Measurements from ENCODE around the gene MRPL10. TPM values are rescaled to one million over a fixed set of nuclear protein-coding genes. Genes with fewer than 3 reads are reported as not detected.

MRPL10 gene
- total and polyA plus RNA-seq, 2 of the 8 experiments (the other 6 are each of a cell fraction or from before 2014, with no cell fraction given), result 85.3 to 214 TPM

DNA sequence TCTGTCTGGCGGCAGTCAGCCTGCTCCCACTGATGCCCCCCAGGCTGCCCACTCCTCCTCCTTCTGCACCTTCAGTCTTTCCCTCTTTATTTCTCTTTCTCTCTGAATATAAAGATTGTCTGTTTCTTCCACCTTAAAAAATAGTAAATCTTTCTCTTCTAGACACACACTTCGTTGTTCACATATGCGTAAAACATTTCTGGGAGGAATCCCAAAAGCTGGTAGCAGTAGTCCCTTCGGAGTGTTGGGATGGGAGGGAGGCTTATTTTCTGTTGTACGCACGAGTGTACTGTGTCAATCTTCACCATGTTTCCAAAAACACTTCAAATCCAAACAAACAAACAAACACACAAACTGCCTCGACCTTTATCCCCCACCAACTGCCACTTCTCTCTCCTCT is 19.6 kb downstream of the MRPL10 start:
- FAIRE-seq (no peak), DNase-seq (ENCODE audit: low read depth in 1 of 2, low spot score in 2 of 2) (no peak)
- no peak for TF ChIP-seq TEAD4 (IDR thresholded peaks at IDR 0.05; ENCODE audit: low read depth, low read length)
- no peak for TF ChIP-seq YY1 (IDR thresholded peaks at IDR 0.05; ENCODE audit: low read depth, low read length)
- no peak for TF ChIP-seq MAFK (IDR thresholded peaks at IDR 0.05; ENCODE audit: low read depth, low read length)
- TF ChIP-seq HDAC2 (IDR thresholded peaks at IDR 0.05; ENCODE audit: borderline replicate concordance in 1 of 2, low read depth in 2 of 2, low read length in 2 of 2), result no peak
- TF ChIP-seq NANOG (IDR thresholded peaks at IDR 0.05; ENCODE audit: insufficient read depth, low read depth, low read length, poor library complexity, severe bottlenecking), result no peak
- no peak for TF ChIP-seq BACH1 (IDR thresholded peaks at IDR 0.05; ENCODE audit: low read length)
- TF ChIP-seq HDAC6 (IDR thresholded peaks at IDR 0.05; ENCODE audit: low read depth, low read length), result no peak

More for the DNA sequence above, 19.6 kb downstream of the MRPL10 start:
- no peak overlapping the region for H2BK5ac ChIP-seq (ENCODE audit: low read depth, low read length)
- H2AK5ac ChIP-seq (ENCODE audit: low read depth, low read length), result no peak overlapping the region
- H2AFZ ChIP-seq (ENCODE audit: low read length), result no peak overlapping the region
- no peak overlapping the region for H3K18ac ChIP-seq (ENCODE audit: extremely low read depth, low read length)
- H2BK15ac ChIP-seq (ENCODE audit: low read length), result no peak overlapping the region
- H3K4me2 ChIP-seq (ENCODE audit: insufficient read depth in 1 of 2, low read depth in 2 of 2, low read length in 2 of 2), result no peak overlapping the region
- no peak overlapping the region for H4K5ac ChIP-seq (ENCODE audit: insufficient read length, low read depth, low read length)
- no peak overlapping the region for H3K14ac ChIP-seq (ENCODE audit: insufficient read length)
- no peak overlapping the region for H3K56ac ChIP-seq (replicated peaks; ENCODE audit: insufficient read length, low read depth, low read length)
- no peak overlapping the region for H2BK120ac ChIP-seq (replicated peaks; ENCODE audit: low read depth, low read length)
- no peaks in the 10 kb centered on the region for H3K79me2 ChIP-seq (ENCODE audit: control insufficient read depth in 1 of 2, insufficient read depth in 2 of 2, low read length in 2 of 2)
- peaks cover 0 to 5% of the 10 kb centered on the region in 2 experiments for H4K20me1 ChIP-seq (replicated peaks in 1 of 2; ENCODE audit: control insufficient read depth in 1 of 2, insufficient read depth in 2 of 2, low read length in 2 of 2)
- 80 to 100% methylated on average over 1 to 7 of the region's 7 CpGs for WGBS, 2 experiments (ENCODE audit: extremely low coverage in 1 of 2, insufficient coverage in 1 of 2, insufficient read length in 1 of 2, insufficient replicate concordance in 2 of 2, low coverage in 1 of 2, low lambda C conversion rate in 2 of 2, missing lambda C conversion rate in 1 of 2)
- H3K4me3 ChIP-seq (ENCODE audit: extremely low read depth in 1 of 4, insufficient read depth in 2 of 4, low read depth in 3 of 4, low read length in 4 of 4), result no peak overlapping the region
- no peak overlapping the region for H2BK20ac ChIP-seq (ENCODE audit: low read length)
- POLR2A ChIA-PET (ENCODE audit: partially characterized antibody), result interaction anchor here (1.6 kb wide), 1 partner anchor 10 kb away, joined by 6 read pairs; the partner anchor contains the start of gene OSBPL7
- no peak overlapping the region for H3K4ac ChIP-seq (replicated peaks; ENCODE audit: insufficient read length, low read depth, low read length)
- H3K9me3 ChIP-seq (ENCODE audit: insufficient read depth in 2 of 2, low read depth in 1 of 2, low read length in 1 of 2), result no peaks in the 10 kb centered on the region
- no peak overlapping the region for H2BK12ac ChIP-seq (ENCODE audit: low read depth, low read length)
- CTCF ChIA-PET (ENCODE audit: partially characterized antibody), result interaction anchor here (1.0 to 1.8 kb wide), 2 partner anchors 10 to 36 kb away, joined by 3 to 5 read pairs; partner anchors contain the start of gene OSBPL7
- no peak overlapping the region for H3K9ac ChIP-seq (replicated peaks in 1 of 4; ENCODE audit: extremely low read depth in 1 of 4, low read depth in 3 of 4, low read length in 3 of 4)
- no peaks in the 10 kb centered on the region; a peak in 1 of 7 replicates for H3K4me1 ChIP-seq (replicated peaks in 1 of 4; ENCODE audit: control insufficient read depth in 3 of 4, insufficient read depth in 4 of 4, low read length in 3 of 4)
- H3K23me2 ChIP-seq (ENCODE audit: low read depth, low read length), result no peaks in the 10 kb centered on the region
- no peaks in the 10 kb centered on the region for H3K27me3 ChIP-seq (replicated peaks in 1 of 4; ENCODE audit: control insufficient read depth in 3 of 4, extremely low read depth in 1 of 4, insufficient read depth in 3 of 4, low read length in 3 of 4)
- no peak overlapping the region for H4K91ac ChIP-seq (replicated peaks; ENCODE audit: insufficient read length, low read length)
- no peak overlapping the region for H3K27ac ChIP-seq (ENCODE audit: low read depth, low read length)
- no peak overlapping the region for H4K8ac ChIP-seq (ENCODE audit: extremely low read depth, insufficient read depth, low read length)
- H3K36me3 ChIP-seq (ENCODE audit: control insufficient read depth in 2 of 4, insufficient read depth in 4 of 4, low read length in 3 of 4), result peaks cover 0 to 2% (median 0%) of the 10 kb centered on the region in 4 experiments; a peak in 1 of 8 replicates
- H3K79me1 ChIP-seq (ENCODE audit: low read depth, low read length), result no peaks in the 10 kb centered on the region; the same call in none of the 2 replicates
- no peak overlapping the region for H3K23ac ChIP-seq (ENCODE audit: insufficient read length)

All from H1 (cell line).